Brain microvascular endothelial cell (primary cell): ENCODE results near the gene LRRC25.

Experiments used
- DNase-seq: peaks from one replicate; pipeline ENCODE4 v3.0.0-alpha.2; 2020
- H3K27ac ChIP-seq: fragments of 250-450 bp; sonication (Bioruptor Pico); 2 replicates; pipeline ENCODE4 v1.5.1; 2020; ENCODE audit warnings: mild to moderate bottlenecking, moderate library complexity
- H3K27me3 ChIP-seq: fragments of 250-450 bp; sonication (Bioruptor Pico); replicated peaks from 2 replicates; pipeline ENCODE4 v1.5.1; 2020; ENCODE audit warnings: mild to moderate bottlenecking
- H3K36me3 ChIP-seq: fragments of 250-450 bp; sonication (Bioruptor Pico); replicated peaks from 2 replicates; pipeline ENCODE4 v1.5.1; 2020; ENCODE audit warnings: mild to moderate bottlenecking
- H3K4me3 ChIP-seq: 2 replicates; pipeline ENCODE4 v1.5.1; 2011; ENCODE audit warnings: low read depth, mild to moderate bottlenecking, control low read depth, low read length, moderate library complexity
- in situ Hi-C: cut with HindIII; loops from 2 replicates; pipeline ENCODE4 v1.10.0; 2017; ENCODE audit warnings: low sequenced_read_pairs, low pct_ligation_motif_present
- TF ChIP-seq, protein P1 (sequence below): IDR thresholded peaks from 2 replicates; pipeline ENCODE4 v1.5.1; 2011; ENCODE audit warnings: low read depth, mild to moderate bottlenecking, moderate library complexity, low read length, control low read depth, inconsistent platforms; ENCODE audit errors: missing control alignments

Gene LRRC25

DNA sequence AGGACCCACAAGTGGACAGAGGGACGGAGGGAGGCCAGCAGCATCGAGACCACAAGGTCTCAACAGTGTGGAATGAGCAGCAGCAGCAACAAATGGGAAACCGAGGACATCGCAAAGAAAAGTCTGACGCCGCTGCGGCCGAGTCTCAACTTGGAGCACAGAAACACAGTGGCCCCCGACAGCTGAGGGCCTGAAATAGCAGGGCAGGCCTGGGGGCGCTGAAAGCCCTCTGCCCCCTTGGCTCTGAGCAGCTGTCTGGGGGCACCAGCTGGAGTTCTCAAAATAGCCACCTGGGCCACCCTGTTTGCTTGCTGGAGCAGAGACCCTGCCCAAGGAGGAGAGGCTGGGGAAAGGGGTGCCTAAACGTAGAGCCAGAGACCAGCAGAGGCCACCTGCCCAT, 46.4 kb upstream of the LRRC25 start:
- Histone ChIP-seq H3K4me3 (no peak overlapping the region), H3K27ac (no peak overlapping the region), H3K27me3 (no peaks in the 10 kb centered on the region), H3K36me3 (peaks cover 30% of the 10 kb centered on the region)
- no peak for DNase-seq
- TF ChIP-seq, protein P1, sequence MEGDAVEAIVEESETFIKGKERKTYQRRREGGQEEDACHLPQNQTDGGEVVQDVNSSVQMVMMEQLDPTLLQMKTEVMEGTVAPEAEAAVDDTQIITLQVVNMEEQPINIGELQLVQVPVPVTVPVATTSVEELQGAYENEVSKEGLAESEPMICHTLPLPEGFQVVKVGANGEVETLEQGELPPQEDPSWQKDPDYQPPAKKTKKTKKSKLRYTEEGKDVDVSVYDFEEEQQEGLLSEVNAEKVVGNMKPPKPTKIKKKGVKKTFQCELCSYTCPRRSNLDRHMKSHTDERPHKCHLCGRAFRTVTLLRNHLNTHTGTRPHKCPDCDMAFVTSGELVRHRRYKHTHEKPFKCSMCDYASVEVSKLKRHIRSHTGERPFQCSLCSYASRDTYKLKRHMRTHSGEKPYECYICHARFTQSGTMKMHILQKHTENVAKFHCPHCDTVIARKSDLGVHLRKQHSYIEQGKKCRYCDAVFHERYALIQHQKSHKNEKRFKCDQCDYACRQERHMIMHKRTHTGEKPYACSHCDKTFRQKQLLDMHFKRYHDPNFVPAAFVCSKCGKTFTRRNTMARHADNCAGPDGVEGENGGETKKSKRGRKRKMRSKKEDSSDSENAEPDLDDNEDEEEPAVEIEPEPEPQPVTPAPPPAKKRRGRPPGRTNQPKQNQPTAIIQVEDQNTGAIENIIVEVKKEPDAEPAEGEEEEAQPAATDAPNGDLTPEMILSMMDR, result no peak
- in situ Hi-C loops, result no loop called here

DNA sequence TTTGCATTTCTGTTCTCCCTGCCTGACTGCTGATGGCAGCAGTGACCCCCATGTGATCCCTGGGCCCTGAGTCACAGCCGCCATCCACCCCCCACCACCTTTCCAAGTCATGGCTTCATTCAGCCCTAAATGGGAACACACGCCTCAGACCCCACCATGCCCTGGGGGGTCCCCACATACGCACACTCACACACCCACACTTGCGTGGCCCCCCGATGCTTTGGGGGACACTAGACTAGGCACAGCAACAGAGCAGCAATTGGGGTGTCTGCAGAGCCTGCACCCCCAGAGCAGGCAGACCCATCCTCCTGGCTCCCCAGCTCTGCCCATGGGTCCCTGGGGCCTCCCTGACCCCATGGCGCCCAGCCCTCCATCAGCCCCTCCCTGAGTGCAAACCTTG, 46.0 kb upstream of the LRRC25 start:
- no peak for DNase-seq
- TF ChIP-seq, protein P1, result no peak
- H3K4me3 ChIP-seq, result no peak overlapping the region
- H3K27ac ChIP-seq, result no peak overlapping the region
- in situ Hi-C loops, result no loop called here
- H3K27me3 ChIP-seq, result no peaks in the 10 kb centered on the region
- H3K36me3 ChIP-seq, result peaks cover 29% of the 10 kb centered on the region

GRCh38 chr19:18442941-18443340, 45.5 kb upstream of the LRRC25 start:
- TF ChIP-seq, protein P1, result no peak
- DNase-seq, result no peak
- peaks cover 29% of the 10 kb centered on the region for H3K36me3 ChIP-seq

GRCh38 chr19:18441804-18442788, 44.7 kb upstream of the LRRC25 start:
- H3K27ac ChIP-seq, result no peak overlapping the region
- no peaks in the 10 kb centered on the region for H3K27me3 ChIP-seq
- in situ Hi-C loops, result no loop called here
- no peak for DNase-seq
- H3K36me3 ChIP-seq, result peaks cover 29% of the 10 kb centered on the region
- TF ChIP-seq, protein P1, result no peak
- no peak overlapping the region for H3K4me3 ChIP-seq

More at GRCh38 chr19:18442941-18443340, 45.5 kb upstream of the LRRC25 start:
- no peak overlapping the region for H3K4me3 ChIP-seq
- no peak overlapping the region for H3K27ac ChIP-seq
- H3K27me3 ChIP-seq, result no peaks in the 10 kb centered on the region
- in situ Hi-C loops, result no loop called here

GRCh38 chr19:18440936-18441803, 43.7 kb upstream of the LRRC25 start:
- Histone ChIP-seq H3K27ac (no peak overlapping the region), H3K4me3 (no peak overlapping the region), H3K36me3 (peaks cover 26% of the 10 kb centered on the region), H3K27me3 (no peaks in the 10 kb centered on the region)
- in situ Hi-C loops, result no loop called here
- TF ChIP-seq, protein P1, result no peak
- no peak for DNase-seq
